BJ (cell line): Measurements from ENCODE around the gene CFAP100. TPM values are rescaled to one million over a fixed set of nuclear protein-coding genes. Genes with fewer than 3 reads are reported as not detected.

Experiments
- CTCF ChIA-PET: fragments of 350-600 bp; formaldehyde crosslinking; extraction: SDS; loops from one replicate; lab custom pipeline; 2021; ENCODE audit warnings: antibody characterized with exemption, inconsistent platforms; lab: Yijun Ruan, JAX
- POLR2A ChIA-PET: fragments of 300-600 bp; sonication (Branson Sonifier 250); formaldehyde crosslinking; extraction: SDS; loops from one replicate; lab custom pipeline; 2021; ENCODE audit warnings: antibody characterized with exemption; lab: Charles Lee
- DNase-seq: peaks from one replicate; pipeline ENCODE4 v3.0.0-alpha.2; 2011; ENCODE audit warnings: low read depth
- H3K27me3 ChIP-seq: 2 replicates; pipeline ENCODE4 v1.6.0; 2011; ENCODE audit warnings: low read length; ENCODE audit not compliant: control insufficient read depth, insufficient read depth
- H3K36me3 ChIP-seq: 2 replicates; pipeline ENCODE4 v1.5.1; 2011; ENCODE audit warnings: low read length; ENCODE audit not compliant: control insufficient read depth, insufficient read depth
- H3K4me3 ChIP-seq: 2 replicates; pipeline ENCODE4 v1.5.1; 2011; ENCODE audit warnings: low read depth, mild to moderate bottlenecking, control low read depth, low read length
- polyA plus RNA-seq: library from polyadenylated mRNA; depleted of rRNA; stranded (reverse); fragments of >200 nt; gene quantifications from 2 replicates; pipeline ENCODE4 v1.2.3, GENCODE V29; 2011
- TF ChIP-seq, protein P1 (sequence below): IDR thresholded peaks from 2 replicates; pipeline ENCODE4 v1.5.1; 2011; ENCODE audit warnings: low read depth, mild to moderate bottlenecking, control low read depth, inconsistent platforms, low read length, moderate library complexity; ENCODE audit not compliant: insufficient read depth

Gene CFAP100
- polyA plus RNA-seq, 1 experiment: not detected

DNA sequence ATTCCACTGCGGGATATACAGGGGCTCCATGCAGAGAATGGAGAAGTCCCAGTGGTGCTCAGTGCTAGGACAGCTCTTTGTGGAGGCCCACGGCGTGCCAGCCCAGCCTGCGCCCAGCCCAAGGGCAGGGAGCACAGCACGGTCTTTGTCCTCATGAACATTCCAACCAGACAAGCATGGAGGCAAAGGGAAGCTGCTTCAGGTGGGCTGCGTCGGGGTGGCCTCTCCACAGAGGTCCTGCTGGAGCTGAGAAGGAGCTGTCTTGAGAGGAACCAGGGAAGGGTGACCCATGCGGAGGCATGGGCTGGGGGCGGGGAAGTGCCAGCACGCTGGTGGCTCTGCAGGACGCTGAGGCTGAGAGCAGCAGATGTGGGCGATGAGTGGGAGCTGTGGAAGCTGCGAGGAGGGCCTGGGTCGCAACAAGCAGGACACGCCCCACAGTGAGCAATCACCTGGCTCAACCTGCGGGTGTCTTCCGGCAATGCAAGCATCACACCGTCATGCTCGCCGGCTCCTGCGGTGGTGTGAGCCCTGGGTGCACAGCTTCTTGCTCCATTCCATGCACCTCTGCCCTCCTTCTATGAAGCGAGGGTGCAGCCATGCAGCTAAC is 23.5 kb upstream of the CFAP100 start:
- H3K4me3 ChIP-seq: no peak overlapping the region
- no peak for DNase-seq
- ChIA-PET CTCF (interaction anchor here (0.7 to 1.2 kb wide), 3 partner anchors 9 to 19 kb away, joined by 3 read pairs; no protein-coding TSS in a partner anchor), POLR2A (no interaction called here)
- TF ChIP-seq, protein P1, sequence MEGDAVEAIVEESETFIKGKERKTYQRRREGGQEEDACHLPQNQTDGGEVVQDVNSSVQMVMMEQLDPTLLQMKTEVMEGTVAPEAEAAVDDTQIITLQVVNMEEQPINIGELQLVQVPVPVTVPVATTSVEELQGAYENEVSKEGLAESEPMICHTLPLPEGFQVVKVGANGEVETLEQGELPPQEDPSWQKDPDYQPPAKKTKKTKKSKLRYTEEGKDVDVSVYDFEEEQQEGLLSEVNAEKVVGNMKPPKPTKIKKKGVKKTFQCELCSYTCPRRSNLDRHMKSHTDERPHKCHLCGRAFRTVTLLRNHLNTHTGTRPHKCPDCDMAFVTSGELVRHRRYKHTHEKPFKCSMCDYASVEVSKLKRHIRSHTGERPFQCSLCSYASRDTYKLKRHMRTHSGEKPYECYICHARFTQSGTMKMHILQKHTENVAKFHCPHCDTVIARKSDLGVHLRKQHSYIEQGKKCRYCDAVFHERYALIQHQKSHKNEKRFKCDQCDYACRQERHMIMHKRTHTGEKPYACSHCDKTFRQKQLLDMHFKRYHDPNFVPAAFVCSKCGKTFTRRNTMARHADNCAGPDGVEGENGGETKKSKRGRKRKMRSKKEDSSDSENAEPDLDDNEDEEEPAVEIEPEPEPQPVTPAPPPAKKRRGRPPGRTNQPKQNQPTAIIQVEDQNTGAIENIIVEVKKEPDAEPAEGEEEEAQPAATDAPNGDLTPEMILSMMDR: no peak
- no peaks in the 10 kb centered on the region for H3K36me3 ChIP-seq
- no peaks in the 10 kb centered on the region; the same call in 1 of the 2 replicates for H3K27me3 ChIP-seq

DNA sequence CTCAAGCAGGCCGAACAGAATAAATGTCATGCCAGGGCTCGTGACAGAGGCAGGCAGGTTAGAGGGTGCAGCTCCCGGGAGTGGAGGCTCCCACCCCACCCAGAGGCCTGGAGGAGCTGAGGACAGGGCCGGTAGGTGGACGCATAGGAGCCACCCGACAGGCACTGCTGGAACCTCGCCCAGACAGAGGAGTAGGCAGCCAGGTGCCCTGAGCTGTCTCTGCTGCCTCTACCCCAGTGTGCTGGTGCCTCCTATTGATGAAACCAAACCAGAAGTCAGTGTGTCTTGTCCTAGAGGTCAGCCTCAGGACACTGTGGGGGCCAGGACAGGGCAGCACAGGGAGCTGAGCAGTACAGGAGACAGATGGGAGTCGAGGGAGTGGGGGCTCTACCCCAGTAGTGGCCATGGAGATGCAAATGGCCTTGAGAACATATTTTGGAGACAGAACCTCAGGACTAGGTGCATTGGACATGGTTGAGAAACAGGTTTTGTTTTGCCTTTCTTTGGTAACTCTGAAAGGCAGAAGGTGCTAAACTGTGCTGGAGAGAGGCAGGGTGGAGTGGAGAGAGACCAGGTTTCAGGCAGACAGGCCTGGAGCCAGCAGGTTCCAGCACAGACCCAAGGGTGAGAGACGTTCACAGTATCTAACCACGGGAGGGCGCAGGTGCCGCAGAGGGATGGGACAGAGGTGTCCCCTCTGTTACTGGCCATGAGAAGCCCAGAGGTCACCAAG is 22.1 kb upstream of the CFAP100 start:
- Histone ChIP-seq H3K27me3 (no peaks in the 10 kb centered on the region; the same call in none of the 2 replicates), H3K36me3 (no peaks in the 10 kb centered on the region), H3K4me3 (no peak overlapping the region)
- TF ChIP-seq, protein P1: no peak
- no peak for DNase-seq
- ChIA-PET POLR2A (no interaction called here), CTCF (interaction anchor here (0.9 kb wide), 1 partner anchor 126 kb away, joined by 3 read pairs; no protein-coding TSS in a partner anchor)

DNA sequence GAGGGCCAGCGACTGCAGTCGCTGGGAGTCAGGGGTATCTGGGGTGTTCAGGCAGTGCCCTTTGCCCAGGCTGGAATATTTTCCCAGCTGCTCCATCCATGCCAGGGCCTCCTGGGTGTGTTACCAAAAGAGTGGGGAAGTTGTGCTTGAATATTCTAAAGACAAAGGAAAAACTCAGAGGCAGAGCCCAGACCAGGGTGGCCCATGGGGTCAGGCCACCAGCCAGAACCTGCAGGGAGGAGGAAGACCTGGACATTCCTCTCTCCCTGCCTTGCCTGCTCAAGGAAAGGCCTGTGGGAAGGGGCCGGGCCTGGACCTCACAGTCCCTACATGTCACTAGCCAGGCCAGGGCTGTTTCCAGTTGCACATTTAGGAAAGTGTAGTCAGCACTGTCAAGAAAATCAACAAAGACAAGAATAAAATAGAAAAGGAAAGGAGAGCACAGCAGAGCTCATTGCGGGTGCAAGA is 21.5 kb upstream of the CFAP100 start:
- POLR2A ChIA-PET: no interaction called here
- TF ChIP-seq, protein P1: no peak
- CTCF ChIA-PET: interaction anchor here (0.9 kb wide), 1 partner anchor 127 kb away, joined by 3 read pairs; no protein-coding TSS in a partner anchor
- DNase-seq: no peak
- Histone ChIP-seq H3K4me3 (no peak overlapping the region), H3K27me3 (peaks cover under 1% of the 10 kb centered on the region), H3K36me3 (no peaks in the 10 kb centered on the region)

DNA sequence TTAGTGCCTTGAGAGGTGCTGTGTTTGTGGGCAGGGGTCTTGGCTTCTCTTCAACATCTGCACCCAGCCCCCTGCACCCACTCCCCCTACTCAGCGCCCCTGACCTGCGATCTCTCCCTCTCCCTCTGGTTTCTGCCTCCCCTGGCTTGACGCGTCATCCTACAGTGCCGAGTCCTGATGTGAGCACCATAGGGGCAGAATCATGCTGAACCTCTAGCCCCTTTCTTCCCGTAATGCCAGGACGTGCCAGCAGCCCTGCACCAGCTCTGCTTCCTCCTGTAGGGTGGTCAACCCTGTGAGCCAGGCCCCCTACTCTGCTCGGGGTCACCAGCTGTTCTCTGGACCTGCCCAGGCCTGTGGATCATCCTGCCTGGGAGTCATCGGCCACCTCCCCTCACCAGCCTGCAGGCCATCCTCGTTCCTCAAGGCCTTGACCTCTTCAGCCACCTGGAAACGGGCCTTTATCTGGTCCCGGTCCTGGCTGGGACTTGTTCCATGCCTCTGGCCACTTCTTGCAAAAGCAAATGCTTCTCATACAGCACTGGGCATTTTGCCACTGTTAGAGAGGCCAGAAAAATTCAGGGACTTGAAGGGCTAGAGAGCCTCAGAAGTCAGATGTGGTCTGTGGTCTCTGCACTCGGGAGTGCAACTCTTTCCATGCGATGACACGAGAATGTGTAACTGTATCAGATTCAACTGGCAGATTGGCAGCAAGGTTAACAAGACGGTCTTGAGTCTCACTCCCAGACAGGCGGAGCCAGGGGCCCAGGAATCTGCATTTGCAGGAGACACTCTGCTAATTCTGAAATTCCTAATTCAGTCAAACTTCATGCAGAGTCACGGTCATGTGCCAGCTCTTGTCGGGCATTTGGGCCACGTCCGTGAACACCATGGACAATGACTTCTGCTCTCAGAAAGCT is 20.8 kb upstream of the CFAP100 start:
- no peak for DNase-seq
- no peak overlapping the region for H3K4me3 ChIP-seq
- CTCF ChIA-PET: interaction anchor here (1.0 to 1.1 kb wide), 2 partner anchors 8 to 16 kb away, joined by 3 read pairs; no protein-coding TSS in a partner anchor
- TF ChIP-seq, protein P1: no peak
- peaks cover 2% of the 10 kb centered on the region for H3K27me3 ChIP-seq
- POLR2A ChIA-PET: no interaction called here
- no peaks in the 10 kb centered on the region for H3K36me3 ChIP-seq
